T-helper 2 cell (primary cell): ENCODE measurements around the gene ARHGAP25.

Experiments
- DNase-seq, 5 experiments: peaks; one replicate each; pipeline versions ENCODE4 v3.0.0 to v3.0.0-alpha.2; 2012 to 2022

ARHGAP25 gene

GRCh38 chr2:68834737-68835376 lies 100.2 kb downstream of the ARHGAP25 start:
- no peak for DNase-seq

- peak in 1 of 5 experiments; percentile 30 for DNase-seq
These were observed 101.0 kb downstream of the ARHGAP25 start for GRCh38 chr2:68835621-68836020.

GRCh38 chr2:68837164-68837860 lies 102.7 kb downstream of the ARHGAP25 start:
- peak in 4 of 5 experiments; percentile 7 to 64 (median 50) for DNase-seq

- peak in 1 of 5 experiments; percentile 88 for DNase-seq
These were observed 103.3 kb downstream of the ARHGAP25 start for GRCh38 chr2:68837861-68838341.

GRCh38 chr2:68838641-68839040 lies 104.0 kb downstream of the ARHGAP25 start:
- DNase-seq = no peak

GRCh38 chr2:68839260-68839833 lies 104.7 kb downstream of the ARHGAP25 start:
- peak in 1 of 5 experiments; percentile 52 for DNase-seq

GRCh38 chr2:68845043-68845442 lies 110.4 kb downstream of the ARHGAP25 start:
- no peak for DNase-seq

GRCh38 chr2:68846091-68846490 lies 111.5 kb downstream of the ARHGAP25 start:
- no peak for DNase-seq

- DNase-seq = no peak
These were observed 113.1 kb downstream of the ARHGAP25 start for GRCh38 chr2:68847751-68848150.

- DNase-seq = no peak
These were observed 115.0 kb downstream of the ARHGAP25 start for GRCh38 chr2:68849579-68850030.

GRCh38 chr2:68850524-68850923 lies 115.9 kb downstream of the ARHGAP25 start:
- no peak for DNase-seq

GRCh38 chr2:68853035-68853434 lies 118.4 kb downstream of the ARHGAP25 start:
- DNase-seq = no peak

GRCh38 chr2:68853915-68854314 lies 119.3 kb downstream of the ARHGAP25 start:
- DNase-seq = no peak

GRCh38 chr2:68854476-68854875 lies 119.9 kb downstream of the ARHGAP25 start:
- DNase-seq = no peak

- no peak for DNase-seq
These were observed 120.9 kb downstream of the ARHGAP25 start for GRCh38 chr2:68855550-68855949.

GRCh38 chr2:68857202-68857845 lies 122.7 kb downstream of the ARHGAP25 start:
- no peak for DNase-seq

GRCh38 chr2:68857855-68858456 lies 123.3 kb downstream of the ARHGAP25 start:
- DNase-seq = peak in 1 of 5 experiments; percentile 4

GRCh38 chr2:68860111-68860510 lies 125.5 kb downstream of the ARHGAP25 start:
- no peak for DNase-seq

- peak in 1 of 5 experiments; percentile 14 for DNase-seq
These were observed 126.7 kb downstream of the ARHGAP25 start for GRCh38 chr2:68861330-68861729.

- no peak for DNase-seq
These were observed 128.3 kb downstream of the ARHGAP25 start for GRCh38 chr2:68862889-68863288.

GRCh38 chr2:68863996-68864395 lies 129.4 kb downstream of the ARHGAP25 start:
- no peak for DNase-seq

- no peak for DNase-seq
These were observed 130.5 kb downstream of the ARHGAP25 start for GRCh38 chr2:68865108-68865507.

GRCh38 chr2:68870215-68870614 lies 135.6 kb downstream of the ARHGAP25 start:
- DNase-seq = no peak
